ENCODE measurements around the gene TSR3. TPM values are rescaled to one million over a fixed set of nuclear protein-coding genes. Genes with fewer than 3 reads are reported as not detected.

Gene TSR3
- total and polyA plus RNA-seq, 2 of the 13 experiments (the other 11 are each of a cell fraction or from before 2014, with no cell fraction given): 24.2 to 51.0 TPM

DNA sequence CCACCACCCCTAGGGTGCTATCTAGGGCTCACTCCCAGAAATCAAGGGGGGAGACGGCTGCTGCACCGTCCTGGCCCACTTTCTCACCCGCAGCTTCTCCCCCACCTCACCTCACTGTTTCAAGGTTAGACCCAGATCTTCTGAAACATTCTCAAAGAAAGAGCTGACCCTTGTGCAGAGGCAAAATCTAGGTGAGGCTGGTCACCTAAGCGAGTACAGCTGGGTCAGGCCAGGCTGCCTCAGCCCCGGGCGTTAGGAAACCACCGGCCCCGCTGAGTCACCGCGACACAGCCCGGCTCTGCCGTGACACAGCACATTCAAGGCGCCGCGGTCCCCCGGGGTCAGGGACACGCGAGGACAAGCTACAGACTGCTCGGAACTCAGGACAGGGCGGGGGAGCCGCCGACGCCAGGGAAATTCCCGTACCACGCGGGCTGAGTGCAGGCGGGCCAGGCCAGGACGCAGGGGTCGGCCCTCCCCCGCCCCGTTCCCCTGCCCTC lies 27.2 kb upstream of the TSR3 start (continued):
- no peak for TF ChIP-seq ZNF639 (CRISPR knock-in tag; conservative IDR thresholded peaks at IDR 0.05)
- TF ChIP-seq ZNF567 (CRISPR knock-in tag; IDR thresholded peaks at IDR 0.05; ENCODE audit: borderline replicate concordance): no peak
- no peak for TF ChIP-seq ZNF749 (CRISPR knock-in tag; IDR thresholded peaks at IDR 0.05; ENCODE audit: borderline replicate concordance)
- TF ChIP-seq KMT2A (CRISPR knock-in tag; IDR thresholded peaks at IDR 0.05): peak; percentile 47; the same call in 1 of the 2 replicates
- peak; percentile 50; the same call in 1 of the 2 replicates for TF ChIP-seq ZNF331 (CRISPR knock-in tag; IDR thresholded peaks at IDR 0.05)
- TF ChIP-seq HNRNPLL (IDR thresholded peaks at IDR 0.05; ENCODE audit: low read depth, low read length, poor library complexity, severe bottlenecking): peak; percentile 26
- peak; percentile 74; the same call in 1 of the 2 replicates for TF ChIP-seq REPIN1 (CRISPR knock-in tag; IDR thresholded peaks at IDR 0.05; ENCODE audit: borderline replicate concordance, low read depth)
- peak; percentile 33; the same call in 1 of the 2 replicates for TF ChIP-seq CEBPG (CRISPR knock-in tag; IDR thresholded peaks at IDR 0.05)
- TF ChIP-seq, protein P1, sequence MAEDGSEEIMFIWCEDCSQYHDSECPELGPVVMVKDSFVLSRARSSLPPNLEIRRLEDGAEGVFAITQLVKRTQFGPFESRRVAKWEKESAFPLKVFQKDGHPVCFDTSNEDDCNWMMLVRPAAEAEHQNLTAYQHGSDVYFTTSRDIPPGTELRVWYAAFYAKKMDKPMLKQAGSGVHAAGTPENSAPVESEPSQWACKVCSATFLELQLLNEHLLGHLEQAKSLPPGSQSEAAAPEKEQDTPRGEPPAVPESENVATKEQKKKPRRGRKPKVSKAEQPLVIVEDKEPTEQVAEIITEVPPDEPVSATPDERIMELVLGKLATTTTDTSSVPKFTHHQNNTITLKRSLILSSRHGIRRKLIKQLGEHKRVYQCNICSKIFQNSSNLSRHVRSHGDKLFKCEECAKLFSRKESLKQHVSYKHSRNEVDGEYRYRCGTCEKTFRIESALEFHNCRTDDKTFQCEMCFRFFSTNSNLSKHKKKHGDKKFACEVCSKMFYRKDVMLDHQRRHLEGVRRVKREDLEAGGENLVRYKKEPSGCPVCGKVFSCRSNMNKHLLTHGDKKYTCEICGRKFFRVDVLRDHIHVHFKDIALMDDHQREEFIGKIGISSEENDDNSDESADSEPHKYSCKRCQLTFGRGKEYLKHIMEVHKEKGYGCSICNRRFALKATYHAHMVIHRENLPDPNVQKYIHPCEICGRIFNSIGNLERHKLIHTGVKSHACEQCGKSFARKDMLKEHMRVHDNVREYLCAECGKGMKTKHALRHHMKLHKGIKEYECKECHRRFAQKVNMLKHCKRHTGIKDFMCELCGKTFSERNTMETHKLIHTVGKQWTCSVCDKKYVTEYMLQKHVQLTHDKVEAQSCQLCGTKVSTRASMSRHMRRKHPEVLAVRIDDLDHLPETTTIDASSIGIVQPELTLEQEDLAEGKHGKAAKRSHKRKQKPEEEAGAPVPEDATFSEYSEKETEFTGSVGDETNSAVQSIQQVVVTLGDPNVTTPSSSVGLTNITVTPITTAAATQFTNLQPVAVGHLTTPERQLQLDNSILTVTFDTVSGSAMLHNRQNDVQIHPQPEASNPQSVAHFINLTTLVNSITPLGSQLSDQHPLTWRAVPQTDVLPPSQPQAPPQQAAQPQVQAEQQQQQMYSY (CRISPR knock-in tag; IDR thresholded peaks at IDR 0.05): no peak
- no peak for TF ChIP-seq ZNF350 (CRISPR knock-in tag; IDR thresholded peaks at IDR 0.05; ENCODE audit: borderline replicate concordance, low read depth)
- TF ChIP-seq ZNF546 (CRISPR knock-in tag; conservative IDR thresholded peaks at IDR 0.05): no peak
- no peak for TF ChIP-seq TEAD2 (CRISPR knock-in tag; IDR thresholded peaks at IDR 0.05)
- TF ChIP-seq, protein P2, sequence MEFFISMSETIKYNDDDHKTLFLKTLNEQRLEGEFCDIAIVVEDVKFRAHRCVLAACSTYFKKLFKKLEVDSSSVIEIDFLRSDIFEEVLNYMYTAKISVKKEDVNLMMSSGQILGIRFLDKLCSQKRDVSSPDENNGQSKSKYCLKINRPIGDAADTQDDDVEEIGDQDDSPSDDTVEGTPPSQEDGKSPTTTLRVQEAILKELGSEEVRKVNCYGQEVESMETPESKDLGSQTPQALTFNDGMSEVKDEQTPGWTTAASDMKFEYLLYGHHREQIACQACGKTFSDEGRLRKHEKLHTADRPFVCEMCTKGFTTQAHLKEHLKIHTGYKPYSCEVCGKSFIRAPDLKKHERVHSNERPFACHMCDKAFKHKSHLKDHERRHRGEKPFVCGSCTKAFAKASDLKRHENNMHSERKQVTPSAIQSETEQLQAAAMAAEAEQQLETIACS (CRISPR knock-in tag; IDR thresholded peaks at IDR 0.05): no peak
- no peak for TF ChIP-seq LRRFIP1 (CRISPR knock-in tag; conservative IDR thresholded peaks at IDR 0.05)
- no peak for TF ChIP-seq TRAFD1 (CRISPR knock-in tag; IDR thresholded peaks at IDR 0.05; ENCODE audit: borderline replicate concordance)
- TF ChIP-seq, protein P3, sequence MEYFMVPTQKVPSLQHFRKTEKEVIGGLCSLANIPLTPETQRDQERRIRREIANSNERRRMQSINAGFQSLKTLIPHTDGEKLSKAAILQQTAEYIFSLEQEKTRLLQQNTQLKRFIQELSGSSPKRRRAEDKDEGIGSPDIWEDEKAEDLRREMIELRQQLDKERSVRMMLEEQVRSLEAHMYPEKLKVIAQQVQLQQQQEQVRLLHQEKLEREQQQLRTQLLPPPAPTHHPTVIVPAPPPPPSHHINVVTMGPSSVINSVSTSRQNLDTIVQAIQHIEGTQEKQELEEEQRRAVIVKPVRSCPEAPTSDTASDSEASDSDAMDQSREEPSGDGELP (IDR thresholded peaks at IDR 0.05; ENCODE audit: borderline replicate concordance, low read depth): peak; percentile 69; the same call in 1 of the 2 replicates
